Measurements from ENCODE around the gene SNX11.

Gene SNX11

DNA sequence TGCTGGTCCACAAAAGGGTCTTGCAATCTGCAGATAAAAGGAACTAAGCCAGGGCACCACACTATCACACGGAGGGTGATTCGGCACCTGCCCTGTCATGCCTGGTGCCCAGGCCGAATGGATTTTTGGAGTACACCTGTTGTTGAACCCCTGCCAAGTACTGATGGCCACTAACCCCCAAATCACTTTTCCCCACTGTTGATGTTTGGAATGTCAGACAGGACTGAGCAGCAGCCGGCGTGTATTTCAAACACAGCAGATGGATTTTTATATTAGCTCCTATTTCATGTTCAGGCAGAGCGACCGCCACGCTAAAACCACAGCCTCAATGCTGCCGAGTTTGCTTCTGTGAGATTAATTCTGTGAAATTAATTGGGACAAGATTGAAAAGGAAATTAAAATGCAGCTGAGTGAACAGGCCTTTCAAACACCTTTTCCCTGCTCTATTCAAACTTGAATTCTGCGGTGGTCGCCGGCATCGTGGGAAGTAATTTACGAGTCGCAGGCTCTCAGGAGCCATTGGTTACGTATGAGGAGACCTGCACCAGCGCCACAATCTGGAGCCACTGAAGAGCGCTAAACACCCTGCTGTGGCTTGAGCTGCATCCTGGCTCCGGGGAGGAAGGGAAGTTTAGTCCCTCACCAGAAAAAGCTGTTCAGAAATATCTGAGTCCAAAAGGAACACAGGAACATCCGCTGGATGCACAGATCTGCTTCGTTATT lies 48.5 kb downstream of the SNX11 start:
- H3K36me3 ChIP-seq (replicated peaks): no peaks in the 10 kb centered on the region
- H3K4me3 ChIP-seq (ENCODE audit: low read depth, low read length): no peak overlapping the region
- peaks cover 16% of the 10 kb centered on the region for H3K27me3 ChIP-seq (replicated peaks)
- TF ChIP-seq, protein P1, sequence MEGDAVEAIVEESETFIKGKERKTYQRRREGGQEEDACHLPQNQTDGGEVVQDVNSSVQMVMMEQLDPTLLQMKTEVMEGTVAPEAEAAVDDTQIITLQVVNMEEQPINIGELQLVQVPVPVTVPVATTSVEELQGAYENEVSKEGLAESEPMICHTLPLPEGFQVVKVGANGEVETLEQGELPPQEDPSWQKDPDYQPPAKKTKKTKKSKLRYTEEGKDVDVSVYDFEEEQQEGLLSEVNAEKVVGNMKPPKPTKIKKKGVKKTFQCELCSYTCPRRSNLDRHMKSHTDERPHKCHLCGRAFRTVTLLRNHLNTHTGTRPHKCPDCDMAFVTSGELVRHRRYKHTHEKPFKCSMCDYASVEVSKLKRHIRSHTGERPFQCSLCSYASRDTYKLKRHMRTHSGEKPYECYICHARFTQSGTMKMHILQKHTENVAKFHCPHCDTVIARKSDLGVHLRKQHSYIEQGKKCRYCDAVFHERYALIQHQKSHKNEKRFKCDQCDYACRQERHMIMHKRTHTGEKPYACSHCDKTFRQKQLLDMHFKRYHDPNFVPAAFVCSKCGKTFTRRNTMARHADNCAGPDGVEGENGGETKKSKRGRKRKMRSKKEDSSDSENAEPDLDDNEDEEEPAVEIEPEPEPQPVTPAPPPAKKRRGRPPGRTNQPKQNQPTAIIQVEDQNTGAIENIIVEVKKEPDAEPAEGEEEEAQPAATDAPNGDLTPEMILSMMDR (IDR thresholded peaks at IDR 0.05; ENCODE audit: low read depth, low read length, missing control alignments): no peak
- DNase-seq: no peak
- no peak overlapping the region for H3K27ac ChIP-seq
- in situ Hi-C loops (cut with HindIII; ENCODE audit: low pct_ligation_motif_present, low sequenced_read_pairs): no loop called here

DNA sequence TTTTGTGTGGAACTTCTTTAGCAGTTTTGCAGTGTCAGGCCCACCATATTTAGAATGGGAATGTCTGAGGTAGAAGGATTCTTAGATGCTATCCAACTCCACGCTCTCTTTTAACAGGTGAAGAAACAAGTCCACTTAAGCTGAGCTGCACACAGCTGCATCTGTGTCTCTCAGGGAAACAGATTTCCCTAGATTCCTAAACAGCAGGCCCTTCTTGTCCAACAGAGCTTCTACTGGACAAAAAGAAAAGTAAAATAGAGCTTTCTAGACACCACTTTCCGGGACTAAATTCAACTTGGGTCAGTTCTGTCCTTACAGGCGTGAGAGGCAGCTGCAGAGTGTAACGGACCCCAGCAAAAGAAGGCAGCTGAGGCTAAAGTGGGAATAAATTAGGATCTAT lies 51.7 kb downstream of the SNX11 start:
- H3K27me3 ChIP-seq (replicated peaks): no peaks in the 10 kb centered on the region
- no peaks in the 10 kb centered on the region for H3K36me3 ChIP-seq (replicated peaks)
- H3K27ac ChIP-seq: no peak overlapping the region
- DNase-seq: no peak
- in situ Hi-C loops (cut with HindIII; ENCODE audit: low pct_ligation_motif_present, low sequenced_read_pairs): no loop called here
- no peak overlapping the region for H3K4me3 ChIP-seq (ENCODE audit: low read depth, low read length)
- TF ChIP-seq, protein P1 (IDR thresholded peaks at IDR 0.05; ENCODE audit: low read depth, low read length, missing control alignments): no peak

DNA sequence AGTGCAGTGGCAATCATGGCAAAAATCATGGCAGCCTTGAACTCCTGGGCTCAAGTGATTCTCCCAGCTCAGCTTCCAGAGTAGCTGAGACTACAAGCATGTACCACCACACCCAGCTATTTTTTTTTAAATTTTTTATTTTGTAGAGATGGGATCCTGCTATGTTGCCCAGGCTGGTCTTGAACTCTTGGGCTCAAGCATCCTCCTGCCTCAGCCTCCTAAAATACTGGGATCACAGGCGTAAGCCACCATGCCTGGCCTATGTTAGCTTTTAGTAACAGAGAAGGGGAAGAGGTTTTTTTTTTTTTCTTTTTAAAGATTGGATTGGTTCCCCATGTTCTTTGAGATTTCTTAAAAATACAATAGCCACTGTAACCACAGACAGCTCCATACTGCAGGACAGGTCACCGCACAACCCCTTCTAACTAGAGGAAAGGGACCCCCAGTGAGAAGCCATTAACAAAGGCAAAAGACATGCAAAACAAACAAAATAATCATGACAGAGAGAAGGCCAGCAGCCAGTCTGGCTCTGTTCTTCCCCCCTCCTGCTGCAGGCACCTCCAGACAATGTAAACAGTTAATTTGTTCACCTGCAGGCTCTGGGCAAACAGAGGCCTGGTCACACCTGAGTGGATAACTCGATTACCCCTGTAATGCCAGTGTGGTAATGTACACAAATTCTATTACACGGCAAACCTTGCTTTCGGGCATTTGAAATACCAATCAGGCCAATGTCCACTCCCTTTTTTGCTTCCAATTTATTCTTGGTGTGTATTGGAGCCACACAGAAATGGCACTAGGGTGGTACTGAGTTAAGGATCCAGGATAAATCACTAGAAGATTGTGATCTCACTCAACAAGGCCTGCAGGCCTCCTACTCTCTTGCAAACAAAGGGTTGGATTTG lies 52.9 kb downstream of the SNX11 start:
- Histone ChIP-seq H3K27ac (no peak overlapping the region), H3K36me3 (replicated peaks) (no peaks in the 10 kb centered on the region)
- in situ Hi-C loops (cut with HindIII; ENCODE audit: low pct_ligation_motif_present, low sequenced_read_pairs): no loop called here

DNA sequence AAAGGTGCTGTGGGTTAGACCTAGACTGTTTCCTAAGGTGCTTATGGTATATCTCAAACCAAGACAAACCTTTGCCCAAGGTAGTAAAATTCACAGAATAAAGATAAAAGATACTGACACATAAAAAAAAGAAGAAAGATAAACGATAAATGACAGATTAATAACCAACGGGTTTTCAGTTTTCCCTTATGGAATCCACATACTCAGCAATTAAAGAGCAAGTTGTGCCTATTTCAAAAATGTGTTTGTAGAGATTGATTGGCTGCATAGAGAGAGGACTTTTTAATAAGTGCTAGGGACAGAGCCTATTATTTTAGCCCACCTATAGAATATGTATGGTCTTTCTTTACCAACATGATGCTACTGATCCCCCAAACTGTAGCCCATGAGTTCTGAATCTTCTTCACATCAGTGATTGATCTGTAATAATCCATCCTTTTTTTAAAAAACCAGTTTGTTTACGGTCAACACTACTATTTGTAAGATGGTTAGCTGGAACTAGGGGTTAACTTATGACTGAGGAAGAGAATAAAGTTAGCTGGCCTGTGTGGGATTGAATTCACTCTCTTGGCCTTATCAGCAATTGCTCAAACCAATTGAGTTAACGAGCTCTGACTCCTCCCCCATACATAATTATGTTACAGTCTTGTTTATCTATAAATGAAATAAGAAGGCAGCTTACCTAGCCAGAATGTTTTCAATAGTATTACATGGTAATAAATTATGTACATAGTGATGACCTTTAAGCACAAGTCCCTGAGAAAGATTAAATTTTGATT lies 53.8 kb downstream of the SNX11 start:
- H3K36me3 ChIP-seq (replicated peaks): no peaks in the 10 kb centered on the region
- H3K4me3 ChIP-seq (ENCODE audit: low read depth, low read length): no peak overlapping the region
- TF ChIP-seq, protein P1 (IDR thresholded peaks at IDR 0.05; ENCODE audit: low read depth, low read length, missing control alignments): no peak
- no peak overlapping the region for H3K27ac ChIP-seq
- in situ Hi-C loops (cut with HindIII; ENCODE audit: low pct_ligation_motif_present, low sequenced_read_pairs): no loop called here
- no peak for DNase-seq
- peaks cover 2% of the 10 kb centered on the region for H3K27me3 ChIP-seq (replicated peaks)

More for the DNA sequence above, 52.9 kb downstream of the SNX11 start:
- H3K27me3 ChIP-seq (replicated peaks): no peaks in the 10 kb centered on the region
- TF ChIP-seq, protein P1 (IDR thresholded peaks at IDR 0.05; ENCODE audit: low read depth, low read length, missing control alignments): no peak
- no peak overlapping the region for H3K4me3 ChIP-seq (ENCODE audit: low read depth, low read length)
- DNase-seq: no peak

DNA sequence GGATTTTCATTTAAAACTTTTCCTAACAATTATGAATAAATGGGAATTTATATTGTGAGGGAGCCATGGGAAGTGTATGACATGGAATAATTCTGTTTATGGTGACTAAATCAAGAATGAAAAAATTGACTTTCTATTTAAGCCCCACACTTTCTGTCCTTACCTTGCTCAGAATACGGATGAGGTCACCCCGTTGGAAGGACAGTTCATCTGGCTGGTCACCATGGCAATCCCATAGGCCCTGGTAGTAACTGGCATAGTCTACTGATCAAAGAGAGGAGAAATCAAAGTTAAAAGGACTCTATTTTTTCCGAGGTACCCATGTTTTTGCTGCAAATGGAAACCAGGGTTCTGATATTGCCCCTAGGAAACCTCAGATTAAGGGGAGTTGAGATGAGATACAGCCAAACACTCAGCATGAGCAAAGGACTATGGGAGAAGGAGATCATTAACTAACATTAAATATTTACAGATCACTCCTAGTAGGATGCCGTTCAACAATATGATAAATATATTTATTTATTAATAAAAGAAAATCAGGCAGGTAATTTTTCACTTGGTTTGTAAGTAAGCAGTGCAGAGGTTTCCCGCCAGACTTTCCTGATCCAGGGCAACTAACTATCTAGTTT lies 54.9 kb downstream of the SNX11 start:
- DNase-seq: no peak
- Histone ChIP-seq H3K27me3 (replicated peaks) (peaks cover 10% of the 10 kb centered on the region), H3K4me3 (ENCODE audit: low read depth, low read length) (no peak overlapping the region), H3K36me3 (replicated peaks) (no peaks in the 10 kb centered on the region), H3K27ac (no peak overlapping the region)
- TF ChIP-seq, protein P1 (IDR thresholded peaks at IDR 0.05; ENCODE audit: low read depth, low read length, missing control alignments): no peak
- in situ Hi-C loops (cut with HindIII; ENCODE audit: low pct_ligation_motif_present, low sequenced_read_pairs): no loop called here
